HG02884 (cell line): Measurements from ENCODE around the gene HDAC9.

Source experiments
- ATAC-seq: cut with Tn5 transposase; IDR thresholded peaks from one replicate; pipeline ENCODE4 v1.9.1; 2021; ENCODE audit warnings: mild to moderate bottlenecking, moderate library complexity; ENCODE audit not compliant: unreplicated experiment

The HDAC9 gene

GRCh38 chr7:18873734-18874336 lies 378.3 kb downstream of the HDAC9 start:
- ATAC-seq = no peak

- no peak for ATAC-seq
Measured at GRCh38 chr7:18874880-18875279, 379.3 kb downstream of the HDAC9 start.

- ATAC-seq = no peak
Measured at GRCh38 chr7:18877874-18878273, 382.3 kb downstream of the HDAC9 start.

GRCh38 chr7:18886832-18887231 lies 391.3 kb downstream of the HDAC9 start:
- no peak for ATAC-seq

- ATAC-seq = no peak
Measured at GRCh38 chr7:18889436-18889835, 393.9 kb downstream of the HDAC9 start.

GRCh38 chr7:18890134-18890533 lies 394.6 kb downstream of the HDAC9 start:
- ATAC-seq = no peak

- no peak for ATAC-seq
Measured at GRCh38 chr7:18890885-18891621, 395.5 kb downstream of the HDAC9 start.

- ATAC-seq = no peak
Measured at GRCh38 chr7:18893156-18893555, 397.6 kb downstream of the HDAC9 start.

- no peak for ATAC-seq
Measured at GRCh38 chr7:18894155-18894554, 398.6 kb downstream of the HDAC9 start.

GRCh38 chr7:18895456-18895855 lies 399.9 kb downstream of the HDAC9 start:
- ATAC-seq = no peak

- no peak for ATAC-seq
Measured at GRCh38 chr7:18896343-18896975, 400.9 kb downstream of the HDAC9 start.

- ATAC-seq = no peak
Measured at GRCh38 chr7:18900236-18900635, 404.7 kb downstream of the HDAC9 start.

- ATAC-seq = no peak
Measured at GRCh38 chr7:18900803-18901202, 405.3 kb downstream of the HDAC9 start.

GRCh38 chr7:18901351-18901750 lies 405.8 kb downstream of the HDAC9 start:
- ATAC-seq = no peak

- ATAC-seq = no peak
Measured at GRCh38 chr7:18901982-18902421, 406.5 kb downstream of the HDAC9 start.

GRCh38 chr7:18902892-18903291 lies 407.3 kb downstream of the HDAC9 start:
- no peak for ATAC-seq

GRCh38 chr7:18903695-18904094 lies 408.1 kb downstream of the HDAC9 start:
- no peak for ATAC-seq

GRCh38 chr7:18905316-18905943 lies 409.9 kb downstream of the HDAC9 start:
- no peak for ATAC-seq

- ATAC-seq = no peak
Measured at GRCh38 chr7:18906901-18907300, 411.4 kb downstream of the HDAC9 start.

- no peak for ATAC-seq
Measured at GRCh38 chr7:18913106-18913505, 417.6 kb downstream of the HDAC9 start.

GRCh38 chr7:18916826-18917225 lies 421.3 kb downstream of the HDAC9 start:
- no peak for ATAC-seq

GRCh38 chr7:18927134-18927533 lies 431.6 kb downstream of the HDAC9 start:
- no peak for ATAC-seq
